ENCODE data around the gene HTRA1. TPM values are rescaled to one million over a fixed set of nuclear protein-coding genes. Genes with fewer than 3 reads are reported as not detected.

Gene HTRA1
- total RNA-seq, 1 donor from 2014 or later = 55.2 TPM

DNA sequence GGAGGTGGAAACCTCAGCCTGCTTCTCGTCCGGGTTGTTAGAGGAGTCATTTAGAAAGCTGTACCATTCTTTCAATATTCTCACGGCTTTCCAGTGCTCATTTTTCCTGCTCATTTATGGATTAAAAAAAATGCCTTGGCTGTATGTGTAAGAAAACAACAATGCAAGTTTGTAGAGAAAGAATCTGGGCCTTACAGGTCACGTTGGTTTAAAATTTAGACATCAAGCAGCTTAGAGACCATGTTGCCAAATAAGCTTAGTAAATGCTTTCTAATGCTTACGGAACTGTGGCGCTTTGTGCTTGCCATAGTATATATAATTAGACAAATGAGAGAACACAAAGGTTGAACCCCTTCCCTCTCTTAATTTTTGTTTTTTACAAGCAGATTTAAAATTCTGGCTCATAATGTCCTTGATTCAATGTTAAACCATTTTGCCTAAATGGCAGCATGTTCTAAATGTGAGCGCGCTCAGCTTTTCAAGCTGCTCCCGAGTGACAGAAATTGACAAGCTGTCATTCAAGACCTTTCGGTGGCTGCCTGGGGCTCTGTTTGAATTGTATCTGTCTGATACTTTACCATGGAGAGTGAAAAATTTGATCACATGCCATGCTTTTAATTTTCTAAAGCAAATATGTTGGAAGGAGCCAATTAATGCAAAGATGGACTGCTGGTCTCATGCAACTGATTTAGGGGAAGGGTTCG lies 5.8 kb upstream of the HTRA1 start:
- no peak for DNase-seq (ENCODE audit: low spot score)

GRCh38 chr10:122457934-122458333 lies 3.4 kb upstream of the HTRA1 start:
- no peak for DNase-seq (ENCODE audit: low spot score)

- DNase-seq (ENCODE audit: low spot score) = no peak
Observed at GRCh38 chr10:122458693-122459092, 2.7 kb upstream of the HTRA1 start.

GRCh38 chr10:122459561-122460273 lies 1.6 kb upstream of the HTRA1 start:
- DNase-seq (ENCODE audit: low spot score) = no peak

- DNase-seq (ENCODE audit: low spot score) = no peak
Observed at GRCh38 chr10:122460891-122461293, 461 bp upstream of the HTRA1 start.

DNA sequence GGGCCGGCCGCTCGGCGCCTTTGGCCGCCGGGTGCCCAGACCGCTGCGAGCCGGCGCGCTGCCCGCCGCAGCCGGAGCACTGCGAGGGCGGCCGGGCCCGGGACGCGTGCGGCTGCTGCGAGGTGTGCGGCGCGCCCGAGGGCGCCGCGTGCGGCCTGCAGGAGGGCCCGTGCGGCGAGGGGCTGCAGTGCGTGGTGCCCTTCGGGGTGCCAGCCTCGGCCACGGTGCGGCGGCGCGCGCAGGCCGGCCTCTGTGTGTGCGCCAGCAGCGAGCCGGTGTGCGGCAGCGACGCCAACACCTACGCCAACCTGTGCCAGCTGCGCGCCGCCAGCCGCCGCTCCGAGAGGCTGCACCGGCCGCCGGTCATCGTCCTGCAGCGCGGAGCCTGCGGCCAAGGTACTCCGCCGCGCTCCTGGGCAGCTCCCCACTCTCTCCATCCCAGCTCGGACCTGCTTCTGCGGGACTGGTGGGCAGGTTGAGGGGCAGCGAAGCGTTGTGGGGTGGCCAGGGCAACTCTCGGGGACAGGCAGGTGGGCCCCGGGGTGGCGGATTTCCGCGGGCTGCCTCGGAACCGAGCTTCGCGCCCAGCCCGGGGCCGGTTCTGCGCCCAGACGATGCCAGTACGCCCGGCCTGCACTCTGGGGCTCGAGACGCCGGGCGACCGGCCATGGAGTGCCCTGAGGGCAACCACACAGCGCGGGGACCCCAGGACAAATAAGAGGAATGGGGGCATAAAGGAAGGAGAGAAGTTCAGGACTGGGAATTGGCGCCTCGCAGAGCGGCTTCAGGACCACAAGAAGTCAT lies 578 bp downstream of the HTRA1 start:
- no peak for DNase-seq (ENCODE audit: low spot score)

DNA sequence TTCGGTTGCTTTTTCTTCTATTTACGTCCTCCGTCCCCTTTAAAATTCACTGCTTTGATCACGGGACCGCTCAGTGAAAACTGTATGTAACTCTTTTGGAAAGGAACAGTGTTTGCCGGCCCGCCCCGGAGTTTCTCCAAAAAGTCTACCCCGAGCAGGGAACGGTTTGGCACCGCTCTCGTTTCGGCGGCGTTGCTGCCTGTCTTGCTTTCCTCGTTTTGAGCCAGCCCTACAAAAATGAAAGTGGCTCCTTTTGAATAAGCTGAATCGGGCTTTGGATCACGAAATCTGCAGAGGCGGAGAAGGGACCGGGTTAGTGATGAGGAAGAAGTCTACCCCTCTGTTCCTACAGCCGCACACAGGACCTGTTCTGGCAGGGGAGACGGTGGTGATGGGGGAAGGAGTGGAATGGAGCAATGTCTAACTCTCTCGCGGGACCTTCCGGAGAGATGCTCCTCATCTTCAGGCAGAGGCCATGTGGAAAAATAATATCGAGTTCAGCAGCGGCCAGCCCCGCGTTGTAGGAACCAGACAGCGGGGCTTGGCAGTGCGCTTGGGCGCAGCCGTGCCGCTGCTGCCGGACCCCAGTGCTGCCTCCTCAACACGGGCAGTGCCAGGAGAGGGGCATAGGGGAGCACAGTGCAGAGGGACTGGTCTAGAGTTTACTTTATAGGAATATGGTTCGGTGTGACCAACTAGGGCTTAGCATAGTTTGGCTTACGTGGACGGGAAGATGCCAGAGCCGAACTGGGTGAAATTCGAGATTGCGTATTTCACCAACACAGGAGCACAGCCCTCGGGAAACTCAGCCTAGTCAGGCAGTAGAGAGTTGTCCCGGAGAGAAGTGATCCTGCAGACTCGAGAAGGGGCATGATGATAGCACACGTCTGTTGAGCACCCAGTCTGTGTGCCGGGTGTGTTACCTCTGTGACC lies 1.4 kb downstream of the HTRA1 start:
- peak; percentile 54 for DNase-seq (ENCODE audit: low spot score)

DNA sequence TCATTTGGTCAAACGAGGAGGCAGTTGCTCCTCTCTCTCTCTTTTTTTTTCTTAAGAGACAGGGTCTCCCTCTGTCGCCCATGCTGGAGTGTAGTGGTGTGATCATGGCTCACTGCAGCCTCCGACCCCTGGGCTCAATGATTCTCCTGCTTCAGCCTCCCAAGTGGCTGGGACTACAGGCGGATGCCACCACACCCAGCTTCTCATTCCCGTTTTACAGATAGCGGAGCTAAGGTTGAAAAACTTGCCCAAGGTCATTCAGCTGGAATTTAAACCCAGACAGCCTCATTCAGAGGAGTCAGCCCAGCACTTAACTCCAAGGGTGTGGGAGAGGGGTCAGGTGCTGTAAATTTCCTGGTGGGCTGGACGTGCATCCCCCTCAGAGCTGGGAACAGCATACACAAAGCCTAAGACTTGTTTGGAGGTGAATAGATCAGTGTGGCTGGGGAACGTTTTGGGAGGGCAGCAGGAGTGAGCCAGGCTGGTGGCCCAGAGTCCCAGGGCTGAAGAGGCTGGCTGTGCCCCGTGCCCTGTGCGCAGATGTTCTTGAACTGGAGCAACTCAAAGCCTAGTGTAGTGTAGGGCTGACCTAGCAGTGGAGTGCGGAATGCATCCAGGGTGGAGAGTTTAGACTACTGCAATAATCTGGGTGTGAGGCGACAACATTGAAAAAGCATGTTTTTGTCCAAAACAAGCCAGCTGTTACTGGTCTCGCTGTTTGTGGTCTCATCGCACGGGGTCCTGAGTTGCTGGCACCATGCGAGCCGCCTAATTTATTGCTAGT lies 2.3 kb downstream of the HTRA1 start:
- no peak for DNase-seq (ENCODE audit: low spot score)

GRCh38 chr10:122464250-122464510 lies 2.8 kb downstream of the HTRA1 start:
- no peak for DNase-seq (ENCODE audit: low spot score)

DNA sequence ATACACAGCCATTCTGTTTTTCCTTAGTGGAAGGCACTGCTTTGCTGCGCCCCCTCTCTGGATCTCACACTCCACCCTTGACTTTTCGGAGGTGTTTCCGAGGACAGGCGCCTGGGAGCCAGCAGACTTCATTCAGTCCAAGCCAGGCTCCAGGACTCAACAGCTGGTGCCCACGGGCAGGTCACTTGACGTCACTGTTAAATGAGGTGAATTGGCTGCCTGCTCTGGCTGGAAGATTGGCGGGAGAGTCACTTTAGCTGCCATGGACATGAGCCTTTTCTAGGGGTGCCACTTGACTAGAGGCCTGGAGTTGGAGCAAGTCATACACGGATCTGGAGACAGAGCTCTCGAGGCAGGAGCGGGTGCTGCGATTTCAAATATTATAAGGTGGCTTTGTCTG lies 3.2 kb downstream of the HTRA1 start:
- no peak for DNase-seq (ENCODE audit: low spot score)

GRCh38 chr10:122465401-122466040 lies 4.2 kb downstream of the HTRA1 start:
- DNase-seq (ENCODE audit: low spot score) = no peak

DNA sequence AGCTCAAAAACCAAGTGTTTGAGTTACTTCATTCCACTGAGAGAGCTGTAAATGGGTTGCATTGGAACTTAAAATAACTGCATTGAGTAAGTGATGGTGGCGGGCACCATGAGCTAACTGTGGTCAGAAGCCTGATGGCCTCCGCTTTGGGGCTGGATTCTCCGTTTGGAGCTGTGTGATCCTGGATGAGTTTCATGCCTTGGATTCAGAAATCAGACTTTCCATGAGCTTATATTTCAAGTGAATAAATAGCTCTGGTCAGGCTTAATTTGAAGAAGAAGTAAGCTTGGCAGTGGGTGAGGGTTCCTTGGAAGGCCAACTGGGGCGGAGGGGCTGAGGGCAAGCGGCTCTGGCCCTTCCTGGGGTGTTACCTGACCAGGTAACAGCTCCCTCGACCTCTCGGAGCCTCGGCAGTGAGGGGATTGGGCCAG lies 5.6 kb downstream of the HTRA1 start:
- no peak for DNase-seq (ENCODE audit: low spot score)

- DNase-seq (ENCODE audit: low spot score) = no peak
Observed at GRCh38 chr10:122467701-122468100, 6.3 kb downstream of the HTRA1 start.

DNA sequence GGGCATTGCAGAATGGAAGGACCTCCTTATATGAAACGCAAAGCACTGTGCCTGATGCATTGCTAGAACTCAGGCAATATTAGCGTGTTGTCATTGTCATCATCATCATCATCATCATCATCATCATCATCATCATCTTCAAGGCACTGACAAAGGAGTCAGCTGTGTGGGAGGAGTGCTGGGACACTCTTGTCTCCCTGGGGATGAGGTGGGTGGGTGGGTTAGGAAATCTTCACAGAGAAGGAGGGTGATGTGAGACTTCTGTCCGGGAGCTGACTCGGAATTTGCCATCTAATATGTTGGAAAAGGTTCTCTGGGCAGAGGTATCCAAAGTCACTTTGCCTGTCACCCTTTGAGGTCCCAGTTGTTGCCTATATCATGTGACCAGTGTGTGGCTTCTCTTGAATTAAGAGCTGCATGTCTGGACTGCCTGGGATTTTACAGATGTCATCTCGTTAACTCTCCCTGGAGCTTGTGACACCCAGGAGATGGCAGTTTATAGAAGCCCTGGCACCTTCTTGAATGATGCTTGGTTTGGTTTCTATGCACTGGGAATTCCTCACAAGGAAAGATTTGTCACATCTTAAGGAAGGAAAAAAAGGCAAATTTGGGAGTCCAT lies 7.1 kb downstream of the HTRA1 start:
- DNase-seq (ENCODE audit: low spot score) = no peak

GRCh38 chr10:122468926-122469781 lies 7.8 kb downstream of the HTRA1 start:
- no peak for DNase-seq (ENCODE audit: low spot score)

DNA sequence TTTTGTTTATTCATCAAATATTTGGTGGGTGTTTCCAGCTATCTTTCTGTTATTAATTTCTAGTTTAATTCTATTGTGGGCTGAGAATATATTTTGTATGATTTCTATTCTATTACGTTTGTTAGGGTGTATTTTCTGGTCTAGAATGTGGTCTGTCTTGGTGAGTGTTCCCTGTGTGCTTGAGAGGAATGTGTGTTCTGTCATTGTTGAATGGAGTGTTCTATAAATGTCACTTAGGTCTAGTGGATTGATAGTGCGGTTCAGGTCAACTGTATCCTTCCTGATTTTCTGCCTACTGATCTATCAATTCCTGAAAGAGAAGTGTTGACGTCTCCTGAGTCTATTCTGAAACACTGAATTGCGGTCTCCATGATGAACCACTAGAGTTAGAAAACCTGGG lies 8.5 kb downstream of the HTRA1 start:
- DNase-seq (ENCODE audit: low spot score) = no peak

GRCh38 chr10:122471531-122472177 lies 10.3 kb downstream of the HTRA1 start:
- no peak for DNase-seq (ENCODE audit: low spot score)

GRCh38 chr10:122473116-122473515 lies 11.8 kb downstream of the HTRA1 start:
- DNase-seq (ENCODE audit: low spot score) = no peak
